Epithelial cell of esophagus (primary cell): ENCODE data around the gene CPVL.

Experiments
- DNase-seq: peaks from one replicate; pipeline ENCODE4 v3.0.0; 2010; ENCODE audit warnings: low read depth
- H3K4me3 ChIP-seq: 2 replicates; pipeline ENCODE4 v1.5.1; 2011; ENCODE audit warnings: mild to moderate bottlenecking, low read length, control low read depth
- TF ChIP-seq, protein P1 (sequence below): IDR thresholded peaks from 2 replicates; pipeline ENCODE4 v1.5.1; 2011; ENCODE audit warnings: low read depth, mild to moderate bottlenecking, low read length, control low read depth, inconsistent platforms; ENCODE audit not compliant: insufficient read depth; ENCODE audit errors: missing control alignments

CPVL gene

DNA sequence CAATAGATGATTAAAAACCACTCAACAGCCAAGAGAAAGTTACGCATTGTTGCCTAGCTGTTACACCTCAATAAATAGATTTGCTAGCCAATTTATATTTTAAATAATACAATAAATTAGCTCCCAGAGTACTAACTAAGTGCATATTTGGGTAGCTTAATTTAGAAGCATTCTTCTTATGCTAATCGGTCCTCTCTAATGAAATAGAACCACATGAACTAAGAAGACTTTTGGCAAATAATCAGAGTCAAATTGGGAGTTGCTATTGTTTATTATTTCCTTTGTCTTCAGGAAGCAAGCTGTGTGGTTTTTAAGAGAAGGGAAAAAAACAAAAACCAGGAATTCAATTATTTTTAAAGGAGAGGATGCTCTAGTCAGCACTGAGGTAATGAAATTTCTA, 139.2 kb downstream of the CPVL start:
- no peak for DNase-seq
- TF ChIP-seq, protein P1, sequence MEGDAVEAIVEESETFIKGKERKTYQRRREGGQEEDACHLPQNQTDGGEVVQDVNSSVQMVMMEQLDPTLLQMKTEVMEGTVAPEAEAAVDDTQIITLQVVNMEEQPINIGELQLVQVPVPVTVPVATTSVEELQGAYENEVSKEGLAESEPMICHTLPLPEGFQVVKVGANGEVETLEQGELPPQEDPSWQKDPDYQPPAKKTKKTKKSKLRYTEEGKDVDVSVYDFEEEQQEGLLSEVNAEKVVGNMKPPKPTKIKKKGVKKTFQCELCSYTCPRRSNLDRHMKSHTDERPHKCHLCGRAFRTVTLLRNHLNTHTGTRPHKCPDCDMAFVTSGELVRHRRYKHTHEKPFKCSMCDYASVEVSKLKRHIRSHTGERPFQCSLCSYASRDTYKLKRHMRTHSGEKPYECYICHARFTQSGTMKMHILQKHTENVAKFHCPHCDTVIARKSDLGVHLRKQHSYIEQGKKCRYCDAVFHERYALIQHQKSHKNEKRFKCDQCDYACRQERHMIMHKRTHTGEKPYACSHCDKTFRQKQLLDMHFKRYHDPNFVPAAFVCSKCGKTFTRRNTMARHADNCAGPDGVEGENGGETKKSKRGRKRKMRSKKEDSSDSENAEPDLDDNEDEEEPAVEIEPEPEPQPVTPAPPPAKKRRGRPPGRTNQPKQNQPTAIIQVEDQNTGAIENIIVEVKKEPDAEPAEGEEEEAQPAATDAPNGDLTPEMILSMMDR: no peak
- H3K4me3 ChIP-seq: no peak overlapping the region

DNA sequence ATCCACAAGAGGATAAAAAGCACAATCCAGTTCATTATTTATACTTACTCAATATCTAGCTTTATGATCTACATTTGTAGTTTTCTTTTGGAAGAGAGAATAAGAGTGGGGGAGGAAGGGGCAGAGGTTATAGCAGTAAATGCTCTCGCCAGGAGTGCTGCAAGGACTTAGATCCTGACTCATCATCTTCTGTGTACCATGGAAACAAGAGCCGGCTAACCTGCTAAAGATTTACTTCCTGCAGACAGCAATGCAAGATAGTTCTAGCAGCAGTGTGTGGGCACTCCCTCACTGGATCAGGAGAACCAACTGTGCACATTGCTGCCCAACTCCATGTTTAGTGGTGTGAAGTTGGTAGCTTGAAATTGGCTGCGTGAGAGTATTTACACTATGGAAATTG, 140.5 kb downstream of the CPVL start:
- TF ChIP-seq, protein P1: no peak
- no peak overlapping the region for H3K4me3 ChIP-seq
- DNase-seq: peak; percentile 69

DNA sequence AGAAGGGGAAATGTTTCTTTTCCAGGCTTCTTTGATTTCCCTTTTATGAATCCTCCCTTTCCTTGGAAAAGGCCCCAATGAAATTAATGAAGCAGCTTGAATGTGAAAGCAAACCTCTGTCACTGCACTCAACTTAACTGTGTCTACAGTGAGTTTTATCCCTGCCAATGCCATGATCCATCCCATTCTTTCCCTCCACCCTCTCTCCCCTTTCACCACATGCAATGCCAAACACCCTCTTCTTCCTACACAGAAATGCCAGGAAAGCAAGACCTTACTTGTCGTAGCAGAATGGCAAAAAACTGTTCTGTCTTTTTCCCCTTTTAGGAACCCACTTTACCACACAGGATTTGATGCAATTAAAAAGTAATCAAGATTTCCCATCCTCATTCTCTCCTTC, 140.9 kb downstream of the CPVL start:
- TF ChIP-seq, protein P1: no peak
- H3K4me3 ChIP-seq: no peak overlapping the region
- no peak for DNase-seq

DNA sequence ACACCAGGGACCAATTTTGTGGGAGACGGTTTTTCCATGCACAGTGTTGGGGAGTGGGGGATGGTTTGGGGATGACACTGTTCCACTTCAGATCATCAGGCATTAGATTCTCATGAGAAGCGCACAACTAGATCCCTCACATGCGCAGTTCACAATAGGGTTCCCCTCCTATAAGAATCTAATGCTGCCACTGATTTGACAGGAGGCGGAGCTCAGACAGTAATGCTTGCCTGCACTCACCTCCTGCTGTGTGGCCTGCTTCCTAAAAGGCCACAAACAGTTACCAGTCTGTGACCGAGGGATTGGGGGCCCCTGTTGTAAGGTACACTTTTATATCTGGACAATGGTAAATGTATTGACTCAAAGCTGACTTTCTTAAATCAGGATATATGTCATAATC, 142.6 kb downstream of the CPVL start:
- no peak for DNase-seq
- H3K4me3 ChIP-seq: no peak overlapping the region
- TF ChIP-seq, protein P1: no peak

DNA sequence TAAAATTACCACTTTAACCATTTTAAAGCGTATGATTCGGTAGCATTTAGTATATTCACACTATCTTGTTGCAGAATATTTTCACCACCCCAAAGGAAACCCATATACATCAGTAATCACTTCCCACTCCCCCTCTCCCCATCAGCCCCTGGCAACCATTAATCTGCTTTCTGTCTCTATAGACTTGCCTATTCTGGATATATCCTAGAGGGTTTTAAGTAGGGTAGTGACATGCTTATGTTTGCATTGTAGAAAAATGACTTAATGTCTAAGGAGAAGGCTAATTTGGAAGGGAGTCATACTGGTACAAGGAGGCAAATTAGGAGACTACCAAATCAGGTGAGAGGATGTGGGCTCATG, 145.6 kb downstream of the CPVL start:
- no peak for DNase-seq
- TF ChIP-seq, protein P1: no peak
- no peak overlapping the region for H3K4me3 ChIP-seq

DNA sequence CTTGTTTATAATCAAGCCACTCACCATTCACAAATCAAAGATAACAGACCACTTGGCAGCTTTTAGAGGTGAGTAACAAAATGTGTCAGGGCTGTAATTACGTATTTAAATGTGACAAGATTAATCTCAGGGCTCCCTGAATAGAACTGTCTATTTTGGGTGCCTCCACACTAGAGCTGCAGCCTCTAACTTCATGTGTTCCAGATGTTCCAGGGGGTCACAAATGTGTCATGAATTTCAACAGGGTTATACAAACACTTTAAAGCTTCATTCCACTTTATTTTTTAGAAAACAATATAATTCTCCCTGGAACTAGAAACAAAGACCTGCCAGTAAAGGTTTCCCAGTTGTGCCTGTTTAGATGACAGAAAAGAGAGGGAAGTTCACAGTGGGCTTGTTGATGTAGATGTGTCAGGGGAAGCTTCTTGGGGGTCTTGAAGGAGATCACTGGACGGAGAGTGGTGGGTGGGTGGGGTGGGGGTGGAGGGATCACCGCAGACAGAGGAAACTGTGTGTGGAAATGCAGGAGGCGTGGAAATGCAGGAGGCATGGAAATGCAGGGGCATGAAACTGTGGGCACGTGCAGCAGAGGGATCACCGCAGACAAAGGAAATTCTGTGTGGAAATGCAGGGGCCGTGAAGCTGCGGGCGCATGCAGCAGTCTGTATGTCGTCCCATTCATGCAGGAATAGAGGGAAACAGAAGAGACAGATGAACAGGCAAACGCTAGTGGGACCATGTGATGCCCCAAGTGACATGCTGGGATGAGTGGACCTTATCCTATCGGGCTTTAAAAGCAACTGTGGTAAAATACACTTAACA, 146.2 kb downstream of the CPVL start:
- no peak for DNase-seq
- H3K4me3 ChIP-seq: no peak overlapping the region

DNA sequence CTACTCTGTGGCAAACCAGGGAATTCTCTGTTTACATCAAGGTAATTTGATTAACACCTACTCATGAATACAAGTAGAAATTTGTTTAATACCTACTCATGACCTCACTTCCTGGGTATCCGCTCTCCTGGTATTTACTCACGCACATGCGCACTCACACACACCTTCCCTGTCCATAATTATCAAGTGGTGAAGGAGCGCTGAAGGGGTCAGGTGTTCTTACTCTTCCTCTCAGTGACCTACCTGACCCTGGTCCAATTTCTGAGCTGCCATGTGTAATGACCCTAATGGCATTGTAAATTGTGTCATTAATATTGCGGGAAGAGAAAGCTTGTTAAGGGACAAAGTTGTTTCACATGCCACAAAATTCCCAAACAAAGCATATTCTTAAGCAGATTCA, 146.9 kb downstream of the CPVL start:
- DNase-seq: no peak
- no peak overlapping the region for H3K4me3 ChIP-seq
- TF ChIP-seq, protein P1: no peak

More for the DNA sequence above, 146.2 kb downstream of the CPVL start:
- TF ChIP-seq, protein P1: no peak
